ENCODE data around the gene RIPOR3.
"Not testable (repeated sequence)": the region's sequence is repeated elsewhere in the genome, so short reads cannot be mapped to it uniquely, and the experiment has no call there.

- not testable (repeated sequence) for TF ChIP-seq CTCF (IDR thresholded peaks at IDR 0.05); TCF12 (IDR thresholded peaks at IDR 0.05); RAD21 (IDR thresholded peaks at IDR 0.05; ENCODE audit: low read length); SIN3A (IDR thresholded peaks at IDR 0.05; ENCODE audit: borderline replicate concordance, low read depth, low read length); USF2 (IDR thresholded peaks at IDR 0.05; ENCODE audit: borderline replicate concordance, low read depth, low read length); JUND (IDR thresholded peaks at IDR 0.05); REST (IDR thresholded peaks at IDR 0.05; ENCODE audit: low read depth, low read length); RCOR1 (IDR thresholded peaks at IDR 0.05; ENCODE audit: low read length)
These were observed 23.1 kb upstream of the RIPOR3 start for GRCh38 chr20:50714426-50714825.

All from SK-N-SH (cell line).